Prostate gland (tissue), 2 donors: ENCODE measurements around the gene DYNC1H1.

Experiments used
- CTCF ChIP-seq, 4 experiments: fragments of 200-600 bp in 2 of 4; fragments of 450-650 bp in 2 of 4; sonication (generic) in 2 of 4; IDR thresholded peaks; 1 replicate in 3 of 4; 2 replicates in 1 of 4; pipeline ENCODE4 v1.5.1; 2016 to 2019; ENCODE audit warnings: antibody characterized with exemption in 4 of 4, mild to moderate bottlenecking in 2 of 4, moderate library complexity in 2 of 4
- POLR2A ChIP-seq: fragments of 450-650 bp; IDR thresholded peaks from one replicate; pipeline ENCODE4 v1.6.1; 2016; ENCODE audit warnings: antibody characterized with exemption, mild to moderate bottlenecking
- POLR2AphosphoS5 ChIP-seq: sonication (generic); formaldehyde crosslinking; IDR thresholded peaks from one replicate; pipeline ENCODE4 v1.6.1; 2017; ENCODE audit warnings: antibody characterized with exemption

- no peak for TF ChIP-seq CTCF (IDR thresholded peaks at IDR 0.05)
- TF ChIP-seq POLR2A: no peak
- no peak for TF ChIP-seq POLR2AphosphoS5
Measured at GRCh38 chr14:102037686-102038085, 73.3 kb downstream of the DYNC1H1 start.
